HG02885 (cell line): ENCODE results near the gene GOLGA8H.
"Not testable (repeated sequence)": the region's sequence is repeated elsewhere in the genome, so short reads cannot be mapped to it uniquely, and the experiment has no call there.

Experiments used
- ATAC-seq: cut with Tn5 transposase; IDR thresholded peaks from one replicate; pipeline ENCODE4 v1.9.1; 2021; ENCODE audit warnings: mild to moderate bottlenecking; ENCODE audit not compliant: unreplicated experiment, poor library complexity

The GOLGA8H gene

DNA sequence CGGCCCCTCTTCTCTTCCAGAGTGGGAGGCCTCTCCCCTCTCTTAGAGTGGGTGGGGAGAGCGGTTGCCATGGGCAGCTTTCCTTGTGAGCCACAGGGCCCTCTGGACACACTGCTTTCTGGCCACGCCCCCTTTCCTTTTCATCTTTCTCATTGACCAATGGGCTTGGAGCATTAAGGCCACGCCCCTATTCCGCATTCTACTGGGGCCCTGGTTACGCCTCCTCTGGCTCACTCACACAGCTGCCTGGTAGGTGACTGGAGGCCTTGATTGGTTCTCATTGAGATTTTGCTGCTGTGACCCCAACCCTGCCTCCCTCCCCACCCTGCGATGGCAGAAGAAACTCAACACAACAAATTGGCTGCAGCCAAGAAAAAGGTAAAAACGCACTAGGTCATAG lies at the start of gene GOLGA8H:
TSS of gene GOLGA8H (plus strand) at position 233 of the 400 bp plus-strand sequence. CDS start at position 331, 98 bp downstream.
- ATAC-seq, result not testable (repeated sequence)

DNA sequence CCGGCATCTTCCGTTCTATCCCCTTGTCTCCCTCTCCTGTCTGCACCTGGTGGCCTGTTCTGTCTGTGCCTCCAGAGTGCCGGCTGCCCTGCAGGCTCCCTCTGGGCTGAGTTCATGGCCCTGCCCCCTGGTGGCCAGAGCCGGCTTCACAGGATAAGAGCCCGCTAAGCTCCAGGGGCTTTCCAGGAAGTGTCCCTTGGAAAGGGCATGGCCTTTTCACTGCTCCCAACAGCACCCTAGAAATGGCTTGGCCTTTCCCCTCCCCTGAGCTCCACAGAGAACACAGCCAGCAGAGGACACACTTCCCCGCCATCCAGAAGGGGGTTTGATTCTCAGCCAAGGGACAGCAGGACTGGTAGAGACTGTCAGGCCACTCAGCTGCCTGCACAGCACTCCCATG lies 36.9 kb upstream of the GOLGA8H start:
- ATAC-seq, result not testable (repeated sequence)

DNA sequence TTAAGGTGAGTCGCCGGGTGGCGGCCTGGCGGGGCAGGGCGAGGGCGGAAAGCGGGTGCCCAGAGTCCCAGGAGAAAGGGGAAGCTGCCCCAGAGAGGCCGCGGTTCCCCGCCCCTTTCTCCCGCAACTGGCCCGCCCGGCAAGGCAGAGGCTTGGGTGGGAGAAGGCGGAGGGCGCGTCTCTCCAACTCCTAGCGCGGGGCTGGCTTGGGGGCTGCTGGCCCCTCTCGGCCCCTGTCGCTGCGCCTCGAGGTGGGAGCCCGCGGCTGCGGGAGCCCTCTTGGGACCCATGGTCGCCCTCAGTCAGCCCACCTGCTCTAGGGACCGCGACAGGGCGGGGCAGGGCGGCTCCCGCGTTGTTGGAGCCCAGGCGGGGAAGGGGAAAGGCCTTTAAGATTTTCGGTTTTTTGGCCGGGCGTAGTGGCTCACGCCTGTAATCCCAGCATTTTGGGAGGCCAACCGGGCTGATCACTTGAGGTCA lies 30.8 kb upstream of the GOLGA8H start:
- ATAC-seq, result not testable (repeated sequence)

GRCh38 chr15:30579394-30579970 lies 24.3 kb upstream of the GOLGA8H start:
- not testable (repeated sequence) for ATAC-seq

- not testable (repeated sequence) for ATAC-seq
Observed at GRCh38 chr15:30580716-30581115, 23.1 kb upstream of the GOLGA8H start.

DNA sequence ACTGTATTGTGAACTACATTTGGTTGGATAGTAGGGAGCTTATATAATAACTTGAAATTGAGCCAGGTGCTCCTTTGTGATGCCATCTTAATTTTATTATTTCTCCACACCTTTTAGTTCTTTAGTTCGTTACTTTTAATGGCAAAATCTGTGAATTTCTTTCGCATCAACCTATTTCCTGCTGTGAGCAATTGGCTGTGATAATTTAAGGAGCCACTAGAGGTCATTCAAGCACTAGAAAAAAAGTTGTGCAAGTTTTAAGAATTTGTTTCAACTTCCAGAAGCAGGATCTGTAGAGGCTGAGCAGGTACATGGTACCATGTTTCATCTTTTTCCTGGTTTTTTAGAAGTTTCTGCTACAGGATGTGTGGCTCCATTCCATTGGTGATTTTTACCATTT lies 4.9 kb upstream of the GOLGA8H start:
- ATAC-seq, result not testable (repeated sequence)

- not testable (repeated sequence) for ATAC-seq
Observed at GRCh38 chr15:30612271-30612670, 8.4 kb downstream of the GOLGA8H start.

GRCh38 chr15:30621342-30621741 lies 17.5 kb downstream of the GOLGA8H start:
- not testable (repeated sequence) for ATAC-seq

- peak; percentile 94 for ATAC-seq
Observed at GRCh38 chr15:30625436-30626193, 21.8 kb downstream of the GOLGA8H start, which contains the start of gene ARHGAP11B. ARHGAP11B (plus strand) TSS chr15:30626128.

GRCh38 chr15:30626194-30626565 lies 22.4 kb downstream of the GOLGA8H start:
- ATAC-seq, result peak; percentile 2

DNA sequence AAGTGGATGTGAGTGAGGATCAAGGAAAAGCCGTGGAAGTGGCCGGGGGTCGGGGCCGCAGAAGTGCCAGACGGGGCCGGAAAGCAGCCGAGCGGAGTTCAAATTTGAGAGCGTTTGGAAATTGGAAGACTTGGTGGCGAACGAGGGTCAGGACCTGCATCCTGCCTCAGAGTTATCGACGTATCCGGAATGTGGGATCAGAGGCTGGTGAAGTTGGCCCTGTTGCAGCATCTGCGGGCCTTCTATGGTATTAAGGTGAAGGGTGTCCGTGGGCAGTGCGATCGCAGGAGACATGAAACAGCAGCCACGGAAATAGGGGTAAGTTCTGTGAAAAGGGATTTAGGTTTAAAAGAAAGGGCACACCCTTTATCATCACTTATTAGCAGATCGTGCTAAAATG lies 22.8 kb downstream of the GOLGA8H start:
- not testable (repeated sequence) for ATAC-seq

- peak; percentile 93 for ATAC-seq
Observed at GRCh38 chr15:30650012-30650929, 46.4 kb downstream of the GOLGA8H start.

DNA sequence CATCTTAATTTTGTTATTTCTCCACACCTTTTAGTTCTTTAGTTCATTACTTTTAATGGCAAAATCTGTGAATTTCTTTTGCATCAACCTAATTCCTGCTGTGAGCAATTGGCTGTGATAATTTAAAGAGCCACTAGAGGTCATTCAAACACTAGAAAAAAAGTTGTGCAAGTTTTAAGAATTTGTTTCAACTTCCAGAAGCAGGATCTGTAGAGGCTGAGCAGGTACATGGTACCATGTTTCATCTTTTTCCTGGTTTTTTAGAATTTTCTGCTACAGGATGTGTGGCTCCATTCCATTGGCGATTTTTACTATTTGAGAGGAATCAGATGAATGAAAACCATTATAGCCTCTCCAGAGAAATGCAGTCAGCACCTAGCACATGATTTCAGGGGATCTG lies 57.3 kb downstream of the GOLGA8H start:
- ATAC-seq, result not testable (repeated sequence)
